Astrocyte (in vitro differentiated cells and primary cell): ENCODE results near the gene FHAD1.

Source experiments
- EZH2 ChIP-seq: IDR thresholded peaks from 2 replicates; pipeline ENCODE4 v1.6.1; 2012; ENCODE audit warnings: mild to moderate bottlenecking, low read length, inconsistent platforms; ENCODE audit not compliant: insufficient read depth
- TF ChIP-seq, protein P1 (sequence below): IDR thresholded peaks from 2 replicates; pipeline ENCODE4 v1.5.1; 2011; ENCODE audit warnings: low read depth, mild to moderate bottlenecking, inconsistent platforms, low read length, moderate library complexity; ENCODE audit not compliant: insufficient read depth

GRCh38 chr1:15246960-15247614 is at the start of gene FHAD1:
- TF ChIP-seq, protein P1, sequence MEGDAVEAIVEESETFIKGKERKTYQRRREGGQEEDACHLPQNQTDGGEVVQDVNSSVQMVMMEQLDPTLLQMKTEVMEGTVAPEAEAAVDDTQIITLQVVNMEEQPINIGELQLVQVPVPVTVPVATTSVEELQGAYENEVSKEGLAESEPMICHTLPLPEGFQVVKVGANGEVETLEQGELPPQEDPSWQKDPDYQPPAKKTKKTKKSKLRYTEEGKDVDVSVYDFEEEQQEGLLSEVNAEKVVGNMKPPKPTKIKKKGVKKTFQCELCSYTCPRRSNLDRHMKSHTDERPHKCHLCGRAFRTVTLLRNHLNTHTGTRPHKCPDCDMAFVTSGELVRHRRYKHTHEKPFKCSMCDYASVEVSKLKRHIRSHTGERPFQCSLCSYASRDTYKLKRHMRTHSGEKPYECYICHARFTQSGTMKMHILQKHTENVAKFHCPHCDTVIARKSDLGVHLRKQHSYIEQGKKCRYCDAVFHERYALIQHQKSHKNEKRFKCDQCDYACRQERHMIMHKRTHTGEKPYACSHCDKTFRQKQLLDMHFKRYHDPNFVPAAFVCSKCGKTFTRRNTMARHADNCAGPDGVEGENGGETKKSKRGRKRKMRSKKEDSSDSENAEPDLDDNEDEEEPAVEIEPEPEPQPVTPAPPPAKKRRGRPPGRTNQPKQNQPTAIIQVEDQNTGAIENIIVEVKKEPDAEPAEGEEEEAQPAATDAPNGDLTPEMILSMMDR = no peak
- TF ChIP-seq EZH2 = no peak
